GM21390 (cell line): ENCODE results near the gene PCCA.
"Not testable (repeated sequence)": the region's sequence is repeated elsewhere in the genome, so short reads cannot be mapped to it uniquely, and the experiment has no call there.

Experiments used
- ATAC-seq: cut with Tn5 transposase; IDR thresholded peaks from one replicate; pipeline ENCODE4 v1.9.1; 2021; ENCODE audit not compliant: unreplicated experiment

Gene PCCA

GRCh38 chr13:100184095-100184494 lies 95.2 kb downstream of the PCCA start:
- ATAC-seq = no peak

- ATAC-seq = no peak
Observed at GRCh38 chr13:100195568-100195967, 106.7 kb downstream of the PCCA start.

- ATAC-seq = no peak
Observed at GRCh38 chr13:100196375-100196774, 107.5 kb downstream of the PCCA start.

GRCh38 chr13:100197116-100197515 lies 108.2 kb downstream of the PCCA start:
- ATAC-seq = no peak

DNA sequence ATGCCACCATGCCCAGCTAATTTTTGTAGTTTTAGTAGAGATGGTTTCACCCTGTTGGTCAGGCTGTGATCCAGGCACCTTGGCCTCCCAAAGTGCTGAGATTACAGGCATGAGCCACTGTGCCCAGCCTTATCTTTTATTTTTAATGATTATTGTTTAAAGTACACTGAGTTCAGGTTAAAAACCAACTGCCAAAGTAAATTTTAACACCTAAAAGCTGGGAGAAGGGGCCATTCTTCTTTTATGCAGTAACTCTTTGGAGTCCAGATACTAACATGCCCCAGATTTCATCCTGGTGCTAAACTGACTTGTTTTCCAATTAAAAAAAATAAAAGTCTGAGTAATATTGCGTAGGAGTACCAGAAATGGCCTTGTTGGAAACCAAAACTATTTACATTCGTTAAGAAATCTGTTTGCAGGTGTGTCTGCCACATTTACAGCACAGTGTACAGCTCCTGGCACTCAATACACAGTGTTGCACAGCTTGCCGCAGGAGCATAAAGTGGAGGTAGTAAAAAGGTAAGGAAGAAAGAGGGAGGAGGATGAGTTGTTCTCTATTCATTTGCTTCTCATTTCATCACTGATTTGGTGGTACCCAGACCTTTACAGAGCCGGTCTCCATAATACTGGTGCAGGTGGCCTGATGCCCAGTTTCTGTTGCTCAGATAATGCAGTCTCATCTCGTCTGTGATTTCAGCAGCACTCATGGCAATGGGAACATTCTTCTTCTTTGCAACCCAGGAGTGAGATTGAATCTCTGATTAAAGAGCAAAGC lies 108.9 kb downstream of the PCCA start:
- ATAC-seq = no peak

DNA sequence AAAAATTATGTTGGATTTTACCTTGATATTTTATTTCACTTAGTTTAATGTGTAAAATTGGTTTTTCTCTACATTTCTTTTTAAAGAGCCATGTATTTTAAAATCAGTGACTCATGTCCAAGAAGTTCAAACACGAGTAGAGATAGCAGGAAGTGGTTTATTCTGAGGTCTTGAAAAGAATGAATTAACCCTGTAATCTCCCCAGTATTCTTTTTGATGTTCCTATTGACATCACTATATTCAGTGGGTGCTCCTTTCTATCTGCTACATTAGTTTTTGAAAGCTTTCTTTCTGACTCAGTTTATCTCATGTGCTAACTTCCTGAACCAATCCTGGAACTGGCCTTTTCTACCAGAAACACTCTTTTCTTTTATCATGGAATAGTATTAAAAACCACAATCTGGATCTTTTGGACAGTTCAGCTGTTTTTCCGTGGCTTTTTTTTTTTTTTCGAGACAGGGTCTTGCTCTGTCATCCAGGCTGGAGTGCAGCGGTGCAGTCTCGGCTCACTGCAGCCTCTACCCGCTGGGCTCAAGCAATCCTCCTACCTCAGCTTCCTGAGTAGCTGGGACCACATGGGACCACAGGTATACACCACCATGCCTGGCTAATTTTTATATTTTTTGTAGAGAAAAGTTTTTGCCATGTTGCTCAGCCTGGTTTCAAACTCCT lies 114.9 kb downstream of the PCCA start:
- no peak for ATAC-seq

DNA sequence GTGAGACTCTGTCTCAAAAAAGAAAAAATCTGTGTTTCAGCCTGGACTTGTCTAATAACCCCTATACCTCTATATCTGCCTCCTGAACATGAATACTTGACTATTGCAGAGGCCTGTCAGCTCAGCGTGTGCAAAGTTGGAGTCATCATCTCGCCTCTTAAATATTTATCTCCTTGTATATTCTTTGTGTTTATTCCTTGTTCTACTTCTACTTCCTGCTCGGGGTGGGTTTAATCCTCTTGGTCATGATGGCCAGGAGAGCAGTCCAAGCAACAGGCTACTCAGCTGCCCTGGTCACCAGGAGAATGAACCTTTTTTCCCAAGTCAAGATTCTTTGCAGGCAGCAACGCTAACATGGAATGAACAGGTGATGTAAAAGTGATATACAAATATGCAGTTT lies 119.1 kb downstream of the PCCA start:
- no peak for ATAC-seq

DNA sequence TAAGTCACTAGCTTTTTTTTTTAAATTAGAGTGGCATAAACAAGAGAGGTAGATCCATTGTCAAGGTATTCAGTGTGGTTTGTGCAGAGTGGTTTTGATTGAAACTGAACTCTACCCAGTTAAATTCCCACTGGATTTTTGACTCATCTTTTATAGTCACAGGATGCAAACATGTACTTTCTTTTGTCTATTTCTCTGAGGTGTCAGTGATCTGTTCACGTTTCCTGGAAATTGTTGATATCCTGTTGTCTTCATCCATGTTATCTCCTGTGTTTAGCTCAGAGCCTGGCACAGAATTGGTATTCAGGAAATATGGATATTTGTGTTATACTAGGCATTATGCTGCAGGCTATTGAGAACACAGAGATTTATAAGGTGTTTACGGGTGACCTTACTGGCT lies 119.7 kb downstream of the PCCA start:
- no peak for ATAC-seq

- ATAC-seq = no peak
Observed at GRCh38 chr13:100209857-100210825, 121.2 kb downstream of the PCCA start.

- no peak for ATAC-seq
Observed at GRCh38 chr13:100211016-100211710, 122.3 kb downstream of the PCCA start.

DNA sequence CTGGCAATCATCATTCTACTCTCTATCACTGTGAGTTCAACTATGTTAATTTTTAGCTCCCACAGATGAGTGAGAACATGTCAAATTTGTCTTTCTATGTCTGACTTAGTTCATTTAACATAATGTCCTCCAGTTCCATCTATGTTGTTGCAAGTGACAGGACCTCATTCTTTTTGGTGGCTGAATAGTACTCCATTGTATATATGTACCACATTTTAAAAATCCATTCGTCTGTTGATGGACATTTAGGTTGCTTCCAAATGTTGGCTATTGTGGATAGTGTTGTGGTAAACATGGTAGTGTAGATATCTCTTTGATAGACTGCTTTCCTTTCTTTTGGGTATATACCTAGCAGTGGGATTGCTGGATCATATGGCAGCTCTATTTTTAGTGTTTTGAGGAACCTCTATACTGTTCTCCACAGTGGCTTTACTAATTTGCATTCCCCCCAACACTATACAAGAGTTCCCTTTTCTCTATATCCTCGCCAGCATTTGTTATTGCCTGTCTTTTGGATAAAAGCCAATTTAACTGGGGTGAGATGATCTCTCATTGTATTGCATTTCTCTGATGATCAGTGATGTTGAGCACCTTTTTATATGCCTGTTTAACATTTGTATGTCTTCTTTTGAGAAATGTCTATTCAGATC lies 124.1 kb downstream of the PCCA start:
- no peak for ATAC-seq

DNA sequence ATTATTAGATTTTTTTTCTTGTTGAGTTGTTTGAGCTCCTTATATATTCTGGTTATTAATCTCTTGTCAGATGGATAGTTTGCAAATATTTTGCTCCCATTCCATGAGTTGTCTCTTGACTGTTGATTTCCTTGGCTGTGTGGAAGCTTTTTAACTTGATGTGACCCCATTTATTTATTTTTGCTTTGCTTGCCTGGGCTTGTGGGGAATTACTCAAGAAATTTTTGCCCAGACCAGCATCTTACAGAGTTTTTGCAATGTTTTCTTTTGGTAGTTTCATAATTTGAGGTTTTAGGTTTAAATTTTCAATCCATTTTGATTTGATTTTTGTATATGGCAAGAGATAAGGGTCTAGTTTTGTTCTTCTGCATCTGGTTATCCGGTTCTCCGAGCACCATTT lies 124.7 kb downstream of the PCCA start:
- no peak for ATAC-seq

- ATAC-seq = no peak
Observed at GRCh38 chr13:100214886-100215285, 126.0 kb downstream of the PCCA start.

DNA sequence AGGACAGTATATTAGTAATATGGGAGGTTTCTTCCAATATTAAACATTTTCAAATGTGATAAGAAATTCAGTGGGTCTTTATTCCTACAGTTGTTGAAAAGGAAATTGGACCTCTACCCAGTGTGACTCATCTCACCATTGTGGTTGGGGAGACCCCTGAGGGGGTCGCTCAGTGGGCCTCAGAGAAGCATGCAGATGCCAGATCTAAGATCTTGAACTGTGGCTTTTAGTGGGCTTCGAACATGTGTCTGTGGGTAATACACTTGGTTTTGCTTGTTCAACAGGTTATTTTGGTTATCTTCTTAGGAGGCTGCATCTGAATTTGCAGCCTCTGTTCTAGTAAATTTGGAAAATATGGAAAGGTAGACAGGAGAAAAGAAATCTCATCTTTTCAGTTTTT lies 132.3 kb downstream of the PCCA start:
- ATAC-seq = no peak

DNA sequence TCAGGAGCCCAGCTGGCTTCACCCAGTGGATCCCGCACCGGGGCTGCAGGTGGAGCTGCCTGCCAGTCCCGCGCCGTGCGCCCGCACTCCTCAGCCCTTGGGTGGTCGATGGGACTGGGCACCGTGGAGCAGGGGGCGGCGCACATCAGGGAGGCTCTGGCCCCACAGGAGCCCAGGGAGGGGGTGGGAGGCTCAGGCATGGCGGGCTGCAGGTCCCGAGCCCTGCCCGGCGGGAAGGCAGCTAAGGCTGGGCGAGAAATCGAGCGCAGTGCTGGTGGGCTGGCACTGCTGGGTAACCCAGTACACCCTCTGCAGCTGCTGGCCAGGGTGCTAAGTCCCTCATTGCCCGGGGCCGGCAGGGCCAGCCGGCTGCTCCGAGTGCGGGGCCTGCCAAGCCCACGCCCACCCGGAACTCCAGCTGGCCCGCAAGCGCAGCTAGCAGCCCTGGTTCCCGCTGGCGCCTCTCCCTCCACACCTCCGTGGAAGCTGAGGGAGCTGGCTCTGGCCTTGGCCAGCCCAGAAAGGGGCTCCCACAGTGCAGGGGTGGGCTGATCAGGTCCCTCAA lies 135.2 kb downstream of the PCCA start:
- not testable (repeated sequence) for ATAC-seq

GRCh38 chr13:100229603-100230002 lies 140.7 kb downstream of the PCCA start:
- no peak for ATAC-seq

DNA sequence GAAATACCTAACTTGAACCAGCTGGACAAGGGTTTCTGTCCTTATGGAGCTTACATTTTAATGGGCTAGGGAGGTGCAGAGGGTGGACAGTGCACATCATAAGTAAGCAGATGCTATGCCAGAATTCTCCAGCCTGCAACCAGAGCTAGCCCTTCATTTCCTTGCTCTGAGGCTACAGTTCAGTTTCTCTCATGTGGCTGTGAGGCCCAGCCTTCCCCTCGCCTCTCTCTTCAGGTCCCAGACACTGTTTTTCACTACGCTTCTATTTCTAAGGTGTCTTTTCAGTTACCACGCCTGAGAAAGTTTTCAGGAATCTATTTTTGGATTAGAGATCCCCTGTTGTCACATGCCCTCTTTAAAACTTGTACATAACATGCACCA lies 141.9 kb downstream of the PCCA start:
- no peak for ATAC-seq

- ATAC-seq = no peak
Observed at GRCh38 chr13:100231176-100231575, 142.3 kb downstream of the PCCA start.

GRCh38 chr13:100234006-100234405 lies 145.1 kb downstream of the PCCA start:
- no peak for ATAC-seq

DNA sequence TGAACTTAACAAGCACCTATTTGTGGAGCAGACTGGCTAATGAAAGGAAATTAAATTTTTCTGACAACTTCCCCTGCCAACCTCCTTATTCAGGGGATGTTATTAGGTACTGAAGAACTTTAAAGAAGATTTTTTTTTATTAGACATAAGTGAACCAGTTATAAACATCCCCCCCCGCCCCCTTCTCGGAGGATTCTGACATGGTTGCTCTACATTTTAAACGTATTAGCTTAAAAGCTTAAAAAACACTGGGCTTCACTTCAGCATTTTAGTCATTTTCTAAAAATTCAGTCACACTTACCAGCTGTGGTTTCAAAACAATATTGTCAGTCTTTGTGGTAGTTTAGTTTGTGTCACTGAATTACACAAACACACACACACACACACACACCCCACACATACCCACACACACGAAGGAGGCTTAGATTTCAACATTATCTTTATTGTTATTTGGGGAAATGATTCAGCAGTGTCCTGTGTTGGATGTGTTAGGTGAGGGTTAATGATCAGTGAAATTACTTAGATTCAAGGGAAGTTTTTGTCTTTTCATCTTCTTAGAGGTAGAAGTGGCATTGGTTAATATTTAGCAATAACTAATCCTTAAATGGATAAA lies 145.7 kb downstream of the PCCA start:
- no peak for ATAC-seq
